Common myeloid progenitor, CD34-positive (primary cell): ENCODE results near the gene XYLT2.
A peak's percentile ranks its signal among the peaks of the same experiment; 100 is the strongest.

Experiments
- CTCF ChIA-PET: fragments of 350-600 bp; sonication (Branson Sonifier 250); formaldehyde crosslinking; loops from one replicate; lab custom pipeline; 2021; ENCODE audit warnings: antibody characterized with exemption; lab: Charles Lee
- POLR2A ChIA-PET: fragments of 350-600 bp; sonication (Branson Sonifier 250); formaldehyde crosslinking; loops from one replicate; lab custom pipeline; 2021; ENCODE audit warnings: antibody characterized with exemption; lab: Charles Lee
- DNase-seq, 3 donors: peaks; one replicate each; pipeline versions ENCODE4 v3.0.0 to v3.0.0-alpha.2; 2013
- H3K27ac ChIP-seq, 2 experiments: 1 replicate in 1 of 2; 2 replicates in 1 of 2; pipeline ENCODE4 v1.7.0; 2013; ENCODE audit warnings: inconsistent platforms in 2 of 2, low read length in 2 of 2, mild to moderate bottlenecking in 2 of 2, low read depth in 1 of 2, moderate library complexity in 1 of 2; ENCODE audit not compliant: severe bottlenecking in 2 of 2, insufficient read depth in 1 of 2, poor library complexity in 1 of 2
- H3K27me3 ChIP-seq, 5 experiments: replicated peaks in 2 of 5; 1 replicate in 3 of 5; 2 replicates in 2 of 5; pipeline versions ENCODE4 v1.6.1 to v1.7.0; 2013; ENCODE audit warnings: low read length in 4 of 5, mild to moderate bottlenecking in 2 of 5, moderate library complexity in 2 of 5, inconsistent platforms in 1 of 5; ENCODE audit not compliant: insufficient read depth in 5 of 5, control insufficient read depth in 4 of 5
- H3K36me3 ChIP-seq, 4 experiments: 1 replicate in 2 of 4; 2 replicates in 2 of 4; pipeline versions ENCODE4 v1.6.1 to v1.7.0; 2013; ENCODE audit warnings: low read length in 3 of 4, control low read depth in 1 of 4, mild to moderate bottlenecking in 1 of 4; ENCODE audit not compliant: control insufficient read depth in 4 of 4, insufficient read depth in 4 of 4
- H3K4me1 ChIP-seq, 4 experiments: 1 replicate in 3 of 4; 2 replicates in 1 of 4; pipeline versions ENCODE4 v1.6.1 to v1.7.1; 2013; ENCODE audit warnings: low read length in 3 of 4, mild to moderate bottlenecking in 3 of 4, control low read depth in 1 of 4, inconsistent platforms in 1 of 4, moderate library complexity in 1 of 4; ENCODE audit not compliant: control insufficient read depth in 4 of 4, insufficient read depth in 4 of 4; ENCODE audit errors: control extremely low read depth in 1 of 4
- H3K4me3 ChIP-seq, 7 experiments: 1 replicate in 4 of 7; 2 replicates in 3 of 7; pipeline versions ENCODE4 v1.5.1 to v1.7.0; 2013; ENCODE audit warnings: mild to moderate bottlenecking in 7 of 7, low read length in 6 of 7, moderate library complexity in 6 of 7, inconsistent platforms in 2 of 7, low read depth in 2 of 7, control low read depth in 1 of 7; ENCODE audit not compliant: insufficient read depth in 4 of 7, control insufficient read depth in 1 of 7; ENCODE audit errors: extremely low read depth in 1 of 7
- H3K9me3 ChIP-seq, 5 experiments: 1 replicate in 4 of 5; 2 replicates in 1 of 5; pipeline versions ENCODE4 v1.6.1 to v1.7.1; 2013; ENCODE audit warnings: low read length in 4 of 5, mild to moderate bottlenecking in 2 of 5, inconsistent platforms in 1 of 5, low read depth in 1 of 5, moderate library complexity in 1 of 5; ENCODE audit not compliant: control insufficient read depth in 4 of 5, insufficient read depth in 2 of 5; ENCODE audit errors: control extremely low read depth in 1 of 5
- WGBS: methylation state at CpG from one replicate; pipeline ENCODE4 v1.1.5; 2013; ENCODE audit not compliant: insufficient coverage; 5-methylcytosine and 5-hydroxymethylcytosine counted together

Gene XYLT2

DNA sequence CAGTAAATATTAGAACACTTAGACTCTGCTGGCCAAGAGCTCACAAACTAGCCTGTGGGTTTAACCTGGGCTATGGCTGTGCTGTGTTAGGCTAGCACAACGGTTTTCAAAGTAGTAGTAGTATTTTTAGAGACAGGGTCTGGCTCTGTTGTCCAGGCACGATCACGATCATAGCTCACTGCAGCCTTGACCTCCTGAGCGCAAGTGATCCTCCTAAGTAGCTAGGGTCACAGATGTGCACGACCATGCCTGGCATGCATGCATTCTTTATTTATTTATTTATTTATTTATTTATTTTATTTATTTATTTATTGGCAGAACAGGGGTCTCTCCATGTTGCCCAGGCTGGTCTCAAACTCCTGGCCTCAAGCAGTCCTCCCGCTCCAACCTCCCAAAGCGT, 16.7 kb downstream of the XYLT2 start:
- no peak for DNase-seq
- Histone ChIP-seq H3K9me3 (no peaks in the 10 kb centered on the region), H3K27ac (no peak overlapping the region), H3K4me1 (peaks cover 0 to 6% (median 4%) of the 10 kb centered on the region in 4 experiments), H3K36me3 (peaks cover 14 to 74% (median 51%) of the 10 kb centered on the region in 4 experiments), H3K27me3 (no peaks in the 10 kb centered on the region), H3K4me3 (no peak overlapping the region)
- 93% methylated on average over 5 of the region's 7 CpGs for WGBS
- ChIA-PET POLR2A (interaction anchor here (0.6 to 1.3 kb wide), 2 partner anchors 35 to 165 kb away, joined by 3 to 4 read pairs; partner anchors contain the start of gene LRRC59), CTCF (interaction anchor here (0.8 to 4.8 kb wide), 18 partner anchors 8 to 264 kb away, joined by 3 to 27 read pairs (median 8); partner anchors contain the start of genes ACSF2, LRRC59, RSAD1 and TMEM92)

GRCh38 chr17:50363217-50364060, 17.5 kb downstream of the XYLT2 start:
- H3K36me3 ChIP-seq = peaks cover 14 to 74% (median 55%) of the 10 kb centered on the region in 4 experiments
- POLR2A ChIA-PET = interaction anchor here (0.6 kb wide), 1 partner anchor 194 kb away, joined by 5 read pairs; no protein-coding TSS in a partner anchor
- H3K27ac ChIP-seq = no peak overlapping the region
- 80% methylated on average over 8 of the region's 8 CpGs for WGBS
- no peak overlapping the region for H3K4me3 ChIP-seq
- peaks cover 0 to 6% (median 4%) of the 10 kb centered on the region in 4 experiments for H3K4me1 ChIP-seq
- CTCF ChIA-PET = interaction anchor here (1.0 to 4.8 kb wide), 11 partner anchors 8 to 139 kb away, joined by 3 to 27 read pairs (median 8); partner anchors contain the start of genes LRRC59, RSAD1 and XYLT2
- no peaks in the 10 kb centered on the region for H3K9me3 ChIP-seq
- DNase-seq = peak in 2 of 3 donors; percentile 17 to 29
- no peaks in the 10 kb centered on the region for H3K27me3 ChIP-seq

- ChIA-PET CTCF (interaction anchor here (1.0 to 3.7 kb wide), 2 partner anchors 33 to 119 kb away, joined by 3 to 23 read pairs; partner anchors contain the start of gene LRRC59), POLR2A (interaction anchor here (0.6 kb wide), 1 partner anchor 195 kb away, joined by 5 read pairs; no protein-coding TSS in a partner anchor)
- H3K9me3 ChIP-seq = no peaks in the 10 kb centered on the region
- no peak for DNase-seq
- peaks cover 10 to 74% (median 54%) of the 10 kb centered on the region in 4 experiments for H3K36me3 ChIP-seq
- H3K4me1 ChIP-seq = peaks cover 0 to 6% (median 4%) of the 10 kb centered on the region in 4 experiments
- H3K4me3 ChIP-seq = no peak overlapping the region
- no peaks in the 10 kb centered on the region for H3K27me3 ChIP-seq
- 89% methylated on average over 4 of the region's 4 CpGs for WGBS
- H3K27ac ChIP-seq = no peak overlapping the region
Measured at GRCh38 chr17:50364061-50364458, 18.1 kb downstream of the XYLT2 start.

- DNase-seq = no peak
- no peaks in the 10 kb centered on the region for H3K9me3 ChIP-seq
- H3K4me1 ChIP-seq = peaks cover 0 to 6% (median 4%) of the 10 kb centered on the region in 4 experiments
- no peaks in the 10 kb centered on the region for H3K27me3 ChIP-seq
- POLR2A ChIA-PET = no interaction called here
- no peak overlapping the region for H3K4me3 ChIP-seq
- WGBS = 100% methylated on average over 6 of the region's 9 CpGs
- CTCF ChIA-PET = interaction anchor here (1.2 to 1.4 kb wide), 2 partner anchors 16 to 115 kb away, joined by 3 to 4 read pairs; no protein-coding TSS in a partner anchor
- H3K27ac ChIP-seq = no peak overlapping the region
- H3K36me3 ChIP-seq = peaks cover 7 to 71% (median 55%) of the 10 kb centered on the region in 4 experiments
Measured at GRCh38 chr17:50364715-50365114, 18.8 kb downstream of the XYLT2 start.

DNA sequence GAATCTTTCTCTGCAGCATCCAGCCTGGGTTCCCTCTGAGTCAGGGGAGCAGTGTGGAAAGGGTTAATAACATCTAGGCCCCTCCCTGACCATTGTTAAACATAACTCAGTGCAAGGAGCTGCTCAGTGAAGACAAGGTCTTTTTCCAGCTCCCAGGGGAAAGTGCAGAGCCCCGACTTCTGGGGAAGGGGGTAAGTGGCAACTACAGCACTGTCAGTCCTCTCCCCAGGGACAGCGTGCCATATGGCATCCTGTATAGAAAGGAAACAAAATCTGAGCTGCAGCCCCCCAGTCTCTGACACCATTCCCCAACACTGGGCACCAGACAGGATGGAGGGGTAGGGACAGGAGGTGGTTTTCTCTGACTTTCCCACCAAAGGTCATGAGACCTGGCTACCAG, 19.2 kb downstream of the XYLT2 start:
- Histone ChIP-seq H3K36me3 (peaks cover 7 to 71% (median 56%) of the 10 kb centered on the region in 4 experiments), H3K9me3 (no peaks in the 10 kb centered on the region), H3K4me1 (peaks cover 0 to 6% (median 4%) of the 10 kb centered on the region in 4 experiments), H3K4me3 (no peak overlapping the region), H3K27me3 (no peaks in the 10 kb centered on the region), H3K27ac (no peak overlapping the region)
- 77% methylated on average over 2 of the region's 2 CpGs for WGBS
- CTCF ChIA-PET = interaction anchor here (0.7 to 1.4 kb wide), 4 partner anchors 13 to 115 kb away, joined by 3 to 4 read pairs (median 3); no protein-coding TSS in a partner anchor
- POLR2A ChIA-PET = no interaction called here
- DNase-seq = no peak

DNA sequence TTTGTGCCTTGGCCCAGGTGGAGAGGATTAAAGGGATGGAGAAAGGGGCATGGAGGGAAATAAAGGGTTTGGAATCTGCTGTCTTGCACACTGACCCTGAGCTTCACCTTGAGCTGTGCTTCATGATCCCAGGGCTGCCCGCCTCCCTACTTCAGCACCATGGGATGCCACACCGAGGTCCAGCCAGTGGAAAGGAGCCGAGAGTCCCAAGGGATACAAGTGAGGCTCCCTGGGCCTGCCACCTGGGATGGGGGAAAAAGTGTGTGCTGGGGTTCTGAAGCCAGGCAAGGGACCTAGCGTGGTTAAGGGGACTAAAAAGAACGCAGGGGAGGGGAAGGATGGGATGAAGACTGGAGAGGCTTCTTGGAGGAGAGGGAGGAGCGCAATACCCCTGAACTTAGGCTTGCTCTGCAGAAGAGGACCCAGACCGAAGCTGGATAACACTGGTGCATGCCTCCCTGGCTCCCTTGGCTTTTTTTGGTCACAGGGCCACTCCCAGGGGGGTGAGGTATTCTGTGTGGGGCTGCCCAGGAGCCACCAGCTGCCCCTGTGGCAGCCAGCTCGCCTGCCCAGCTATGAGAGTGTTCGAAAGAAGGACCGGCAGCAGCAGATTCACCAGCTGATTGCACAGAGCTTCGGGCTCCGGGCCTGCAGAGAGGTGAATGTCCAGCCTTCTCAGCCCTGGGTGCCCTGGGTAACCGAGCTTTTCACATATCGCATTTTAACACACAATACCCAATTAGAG, 19.9 kb downstream of the XYLT2 start:
- Histone ChIP-seq H3K27ac (no peak overlapping the region), H3K36me3 (peaks cover 7 to 72% (median 55%) of the 10 kb centered on the region in 4 experiments), H3K9me3 (no peaks in the 10 kb centered on the region), H3K4me1 (peaks cover 0 to 6% (median 4%) of the 10 kb centered on the region in 4 experiments), H3K4me3 (no peak overlapping the region), H3K27me3 (no peaks in the 10 kb centered on the region)
- POLR2A ChIA-PET = no interaction called here
- CTCF ChIA-PET = interaction anchor here (0.7 to 1.4 kb wide), 5 partner anchors 13 to 114 kb away, joined by 3 to 4 read pairs (median 3); partner anchors contain the start of gene LRRC59
- no peak for DNase-seq
- 98% methylated on average over 10 of the region's 14 CpGs for WGBS
